K562 (cell line): ENCODE results near the gene RDM1. TPM values are rescaled to one million over a fixed set of nuclear protein-coding genes. Genes with fewer than 3 reads are reported as not detected.

Source experiments
- ATAC-seq: fragments of 200-7000 bp; cut with Tn5 transposase; 3 replicates; pipeline ENCODE4 v1.9.1; 2020; ENCODE audit warnings: moderate library complexity
- BruUV-seq: library from RNA; stranded (reverse); fragments of 400-500 nt; replicated peaks from 2 replicates; lab custom pipeline; 2021; lab: Mats Ljungman, UMichigan
- CTCF ChIA-PET: fragments of 300-600 bp; formaldehyde crosslinking; extraction: SDS; loops from one replicate; lab custom pipeline; 2021; ENCODE audit warnings: low intra/inter-chr PET ratio; lab: Yijun Ruan, JAX
- POLR2A ChIA-PET: fragments of 300-600, 350-650 bp; sonication (Branson Sonifier 250); formaldehyde crosslinking; extraction: SDS; loops from one replicate; lab custom pipeline; 2021; ENCODE audit warnings: antibody characterized with exemption, inconsistent platforms; lab: Yijun Ruan, JAX
- DNase-seq, 4 experiments: peaks; one replicate each; pipeline versions ENCODE4 v3.0.0 to v3.0.0-alpha.2; 2011 to 2018; ENCODE audit warnings: low spot score in 3 of 4, mixed read lengths in 3 of 4; ENCODE audit errors: extremely low read depth in 1 of 4
- FAIRE-seq: peaks from 2 replicates; lab custom pipeline; 2011; peaks lifted over from hg19 to GRCh38; lab: Jason Lieb, UNC
- H2AFZ ChIP-seq: 2 replicates; pipeline ENCODE4 v1.6.0; 2011; ENCODE audit warnings: low read depth, low read length, control low read depth, inconsistent platforms
- H3K27ac ChIP-seq: fragments of 200-600 bp; 3 replicates; pipeline ENCODE4 v1.8.0; 2011; ENCODE audit warnings: low read depth, mild to moderate bottlenecking, control low read depth, inconsistent platforms, low read length, moderate library complexity, mixed read lengths; ENCODE audit errors: extremely low read depth
- H3K27me3 ChIP-seq, 2 experiments: fragments of 300-600 bp in 1 of 2; 2 replicates in 1 of 2; 3 replicates in 1 of 2; pipeline versions ENCODE4 v1.6.0 to v1.8.0; 2011; ENCODE audit warnings: inconsistent platforms in 2 of 2, low read length in 2 of 2, mild to moderate bottlenecking in 1 of 2, mixed read lengths in 1 of 2, moderate library complexity in 1 of 2; ENCODE audit not compliant: control insufficient read depth in 2 of 2, insufficient read depth in 2 of 2
- H3K36me3 ChIP-seq: fragments of 300-600 bp; 3 replicates; pipeline ENCODE4 v1.8.0; 2011; ENCODE audit warnings: mild to moderate bottlenecking, low read length, inconsistent platforms; ENCODE audit not compliant: control insufficient read depth, insufficient read depth
- H3K4me1 ChIP-seq, 2 experiments: fragments of 200-600 bp in 1 of 2; replicated peaks in 1 of 2; 2 replicates in 1 of 2; 3 replicates in 1 of 2; pipeline versions ENCODE4 v1.5.1 to v1.8.0; 2011; ENCODE audit warnings: inconsistent platforms in 2 of 2, low read length in 2 of 2, mild to moderate bottlenecking in 1 of 2, mixed read lengths in 1 of 2, moderate library complexity in 1 of 2; ENCODE audit not compliant: control insufficient read depth in 2 of 2, insufficient read depth in 2 of 2
- H3K4me2 ChIP-seq: 2 replicates; pipeline ENCODE4 v1.6.1; 2011; ENCODE audit warnings: low read length, control low read depth, inconsistent platforms, mixed read lengths; ENCODE audit not compliant: insufficient read depth
- H3K4me3 ChIP-seq: fragments of 200-600 bp; sonication (generic), shearing (Covaris generic); 2 replicates; pipeline ENCODE4 v1.5.1; 2016; ENCODE audit warnings: control low read depth, inconsistent platforms
- H3K79me2 ChIP-seq: fragments of 200-600 bp; 3 replicates; pipeline ENCODE4 v1.8.0; 2011; ENCODE audit warnings: low read length, inconsistent platforms; ENCODE audit not compliant: control insufficient read depth, insufficient read depth
- H3K9ac ChIP-seq, 2 experiments: 2 replicates each; pipeline versions ENCODE4 v1.6.0 to v1.6.1; 2011; ENCODE audit warnings: low read depth in 2 of 2, low read length in 2 of 2, control low read depth in 1 of 2, inconsistent platforms in 1 of 2, mild to moderate bottlenecking in 1 of 2, mixed read lengths in 1 of 2; ENCODE audit not compliant: insufficient read depth in 1 of 2
- H3K9me1 ChIP-seq: one replicate; pipeline ENCODE4 v1.6.0; 2011; ENCODE audit warnings: inconsistent platforms, mild to moderate bottlenecking, low read length, moderate library complexity; ENCODE audit not compliant: control insufficient read depth, insufficient read depth
- H3K9me3 ChIP-seq: replicated peaks from 2 replicates; pipeline ENCODE4 v1.5.1; 2011; ENCODE audit warnings: low read depth, low read length, inconsistent platforms; ENCODE audit not compliant: control insufficient read depth, insufficient read depth
- H4K20me1 ChIP-seq: replicated peaks from 2 replicates; pipeline ENCODE4 v1.6.1; 2011; ENCODE audit warnings: low read length, inconsistent platforms, mixed read lengths; ENCODE audit not compliant: control insufficient read depth, insufficient read depth
- BACH1 ChIP-seq: fragments of 200-800 bp; sonication (Bioruptor generic); IDR thresholded peaks from 2 replicates; pipeline ENCODE4 v1.6.1; 2016; ENCODE audit warnings: missing genetic modification characterization, missing compliant biosample characterization
- HDAC1 ChIP-seq, 2 experiments: fragments of 450-650 bp; IDR thresholded peaks; 2 replicates each; pipeline ENCODE4 v1.6.1; 2016 to 2017; ENCODE audit warnings: inconsistent platforms in 1 of 2, mild to moderate bottlenecking in 1 of 2, moderate library complexity in 1 of 2
- JUND ChIP-seq, 2 experiments: IDR thresholded peaks; 2 replicates in 1 of 2; 3 replicates in 1 of 2; pipeline ENCODE4 v1.6.1; 2011; ENCODE audit warnings: borderline replicate concordance in 2 of 2, low read depth in 2 of 2, low read length in 2 of 2, improper control_type of control experiment in 1 of 2, missing biosample characterization in 1 of 2, missing genetic modification characterization in 1 of 2, missing genetic modification reagents in 1 of 2
- NR2F6 ChIP-seq: fragments of 450-650 bp; formaldehyde crosslinking; IDR thresholded peaks from 2 replicates; pipeline ENCODE4 v1.4.0; 2020; ENCODE audit warnings: mild to moderate bottlenecking
- SMARCE1 ChIP-seq: fragments of 450-650 bp; IDR thresholded peaks from 2 replicates; pipeline ENCODE4 v1.7.1; 2016; ENCODE audit warnings: mild to moderate bottlenecking
- XRCC4 ChIP-seq: IDR thresholded peaks from one replicate; pipeline ENCODE4 v1.6.1; 2011; ENCODE audit not compliant: insufficient read depth, insufficient read length; ENCODE audit errors: extremely low read depth
- YY1 ChIP-seq, 3 experiments: IDR thresholded peaks; 2 replicates each; pipeline ENCODE4 v1.6.1; 2011; ENCODE audit warnings: low read length in 2 of 3, mild to moderate bottlenecking in 2 of 3, moderate library complexity in 2 of 3, borderline replicate concordance in 1 of 3, control low read depth in 1 of 3, low read depth in 1 of 3; ENCODE audit not compliant: insufficient read depth in 3 of 3, insufficient replicate concordance in 2 of 3, control insufficient read depth in 1 of 3, insufficient read length in 1 of 3; ENCODE audit errors: extremely low read depth in 1 of 3
- ZKSCAN8 ChIP-seq: fragments of 200-800 bp; sonication (Bioruptor generic); IDR thresholded peaks from 2 replicates; pipeline ENCODE4 v1.6.1; 2016; ENCODE audit warnings: missing genetic modification characterization, missing compliant biosample characterization
- ZNF282 ChIP-seq: sonication (generic); formaldehyde crosslinking; IDR thresholded peaks from 2 replicates; pipeline ENCODE4 v1.8.1; 2023; ENCODE audit warnings: missing genetic modification reagents
- ZNF316 ChIP-seq: fragments of 450-650 bp; IDR thresholded peaks from 2 replicates; pipeline ENCODE4 v1.6.1; 2016
- WGBS: fragments of 100-300 bp; shearing (Covaris generic); methylation state at CpG from one replicate; pipeline ENCODE4 v1.1.6; 2016; ENCODE audit warnings: low coverage, mixed read lengths; ENCODE audit not compliant: insufficient coverage; ENCODE audit errors: missing lambda C conversion rate; 5-methylcytosine and 5-hydroxymethylcytosine counted together
- in situ Hi-C: fragments of 300-500 bp; cut with MboI; formaldehyde crosslinking; loops from 4 replicates; pipeline ENCODE4 v1.15.0; 2018; ENCODE audit warnings: inconsistent platforms, mixed read lengths
- intact Hi-C: fragments of 100-400 bp; cut with micrococcal nuclease; formaldehyde crosslinking; loops from 2 replicates; pipeline ENCODE4 v1.14.2; 2022
- polyA plus RNA-seq, 8 experiments: library from polyadenylated mRNA; depleted of rRNA in 4 of 8; stranded (reverse) in 5 of 8; unstranded in 3 of 8; fragments of >200 nt; fragmentation: Nextera tagmentation in 2 of 8; fragmentation: Illumina TruSeq in 1 of 8; extraction: Ambion mirVana in 2 of 8; extraction: Trizol in 1 of 8; gene quantifications; 2 replicates each; pipeline versions ENCODE4 v1.2.1 to v1.2.3, GENCODE V29; 2011 to 2014; ENCODE audit warnings: inconsistent platforms in 1 of 8, missing spikeins in 1 of 8
- total RNA-seq, 7 experiments: library from RNA; depleted of rRNA in 6 of 7; stranded (reverse); fragments of >200 nt in 6 of 7; fragmentation: Illumina TruSeq in 2 of 7; extraction: Trizol in 2 of 7; gene quantifications; 2 replicates each; pipeline versions ENCODE4 v1.2.1 to v1.2.3, GENCODE V29; 2011 to 2021; ENCODE audit warnings: low replicate concordance in 1 of 7

The RDM1 gene
- total and polyA plus RNA-seq, 9 of the 15 experiments (the other 6 are each of a cell fraction or from before 2014, with no cell fraction given) = 2.5 to 11.2 (median 5.4) TPM

DNA sequence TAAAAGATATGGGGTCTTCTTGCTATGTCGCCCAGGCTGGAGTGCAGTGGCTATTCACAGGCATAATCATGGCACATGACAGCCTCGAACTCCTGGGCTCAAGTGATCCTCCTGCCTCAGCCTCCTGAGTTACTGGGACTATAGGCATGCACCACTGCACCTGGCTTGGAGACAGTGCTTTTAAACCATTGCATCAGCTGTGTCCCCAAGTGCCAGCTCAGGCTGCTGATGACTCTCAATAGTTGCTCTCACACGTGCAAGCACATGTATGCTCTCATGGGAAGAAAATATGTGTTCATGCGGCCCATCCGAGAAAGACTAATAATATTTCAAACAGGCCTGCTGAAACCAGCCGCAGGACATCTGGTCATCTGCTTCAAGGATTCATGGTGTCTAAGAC is 42.0 kb upstream of the RDM1 start:
- H3K36me3 ChIP-seq = no peaks in the 10 kb centered on the region
- no peak for TF ChIP-seq NR2F6 (CRISPR knock-in tag)
- TF ChIP-seq ZNF282 (CRISPR knock-in tag) = no peak
- TF ChIP-seq HDAC1 (IDR thresholded peaks at IDR 0.05) = no peak
- TF ChIP-seq ZKSCAN8 = no peak
- no peak for TF ChIP-seq ZNF316
- TF ChIP-seq XRCC4 = no peak
- no peak for TF ChIP-seq BACH1 (tag)
- no peak overlapping the region for H3K4me3 ChIP-seq
- H2AFZ ChIP-seq = no peak overlapping the region
- CTCF ChIA-PET = interaction anchor here (1.5 kb wide), 1 partner anchor 176 kb away, joined by 3 read pairs; no protein-coding TSS in a partner anchor
- in situ Hi-C loops (loop anchor here (5.0 to 25.0 kb wide), 2 partner anchors 165 to 515 kb away; partner anchors contain the start of gene ZNHIT3), intact Hi-C loops (no loop called here)
- ATAC-seq = no peak
- no peak overlapping the region for H3K27ac ChIP-seq
- H3K4me2 ChIP-seq = no peak overlapping the region
- DNase-seq = no peak
- no peak for FAIRE-seq
- no TSS peak for BruUV-seq
- H4K20me1 ChIP-seq = no peaks in the 10 kb centered on the region
- H3K9me1 ChIP-seq = no peaks in the 10 kb centered on the region
- no peaks in the 10 kb centered on the region for H3K79me2 ChIP-seq
- no peak overlapping the region for H3K9ac ChIP-seq
- H3K9me3 ChIP-seq = no peaks in the 10 kb centered on the region
- H3K4me1 ChIP-seq = no peaks in the 10 kb centered on the region
- H3K27me3 ChIP-seq = peaks cover 2 to 7% of the 10 kb centered on the region in 2 experiments; a peak in 3 of 5 replicates
- POLR2A ChIA-PET = interaction anchor here (1.2 kb wide), 1 partner anchor 87 kb away, joined by 3 read pairs; no protein-coding TSS in a partner anchor
- 7% methylated on average over 6 of the region's 6 CpGs for WGBS

DNA sequence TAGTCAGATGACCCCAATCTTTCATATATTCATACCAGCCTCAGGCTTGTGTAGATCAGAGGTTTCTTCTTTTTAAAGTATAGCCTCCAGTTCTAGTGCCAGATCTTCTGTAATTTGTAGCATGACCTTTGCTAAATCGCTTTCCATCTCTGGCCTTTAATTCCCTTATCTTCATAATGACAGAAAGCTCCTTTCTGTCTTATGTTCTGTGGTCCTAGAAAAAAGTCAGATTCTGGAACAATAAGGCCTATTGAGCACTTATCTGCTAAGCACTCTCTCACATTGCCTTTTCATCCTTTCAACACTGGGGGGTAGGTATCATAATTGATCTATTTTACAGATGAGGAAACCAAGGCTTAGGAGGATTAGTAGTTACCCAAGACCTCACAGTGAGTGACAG is 41.5 kb upstream of the RDM1 start:
- Histone ChIP-seq H3K4me3 (no peak overlapping the region), H3K27ac (no peak overlapping the region), H3K4me1 (no peaks in the 10 kb centered on the region), H3K4me2 (no peak overlapping the region), H4K20me1 (no peaks in the 10 kb centered on the region), H3K27me3 (peaks cover 2 to 6% of the 10 kb centered on the region in 2 experiments; a peak in 1 of 5 replicates), H3K79me2 (no peaks in the 10 kb centered on the region), H3K9ac (no peak overlapping the region), H2AFZ (no peak overlapping the region), H3K36me3 (no peaks in the 10 kb centered on the region), H3K9me3 (no peaks in the 10 kb centered on the region), H3K9me1 (no peaks in the 10 kb centered on the region)
- 0% methylated on average over 1 of the region's 1 CpG for WGBS
- TF ChIP-seq SMARCE1 (no peak), JUND (IDR thresholded peaks at IDR 0.05; ENCODE audit: borderline replicate concordance, low read depth, low read length) (no peak), JUND (tag; IDR thresholded peaks at IDR 0.05; ENCODE audit: borderline replicate concordance, low read depth, low read length) (no peak), YY1 (IDR thresholded peaks at IDR 0.05; ENCODE audit: borderline replicate concordance in 1 of 3, control insufficient read depth in 1 of 3, extremely low read depth in 1 of 3, insufficient read depth in 3 of 3, insufficient read length in 1 of 3, insufficient replicate concordance in 2 of 3, low read depth in 1 of 3, low read length in 2 of 3) (no peak)
- in situ Hi-C loops = loop anchor here (5.0 to 25.0 kb wide), 2 partner anchors 165 to 515 kb away; partner anchors contain the start of gene ZNHIT3
- ChIA-PET POLR2A (interaction anchor here (1.2 kb wide), 1 partner anchor 87 kb away, joined by 3 read pairs; no protein-coding TSS in a partner anchor), CTCF (no interaction called here)
- no TSS peak for BruUV-seq
- DNase-seq = no peak
- ATAC-seq = no peak
- no peak for FAIRE-seq
- intact Hi-C loops = no loop called here
